K562 (cell line): ENCODE measurements around the gene SIRT3. TPM values are rescaled to one million over a fixed set of nuclear protein-coding genes. Genes with fewer than 3 reads are reported as not detected.

Experiments
- CHD2 ChIP-seq: IDR thresholded peaks from 2 replicates; pipeline ENCODE4 v1.6.1; 2011; ENCODE audit warnings: low read depth, low read length
- CHD7 ChIP-seq: fragments of 200-600 bp; sonication (generic); IDR thresholded peaks from one replicate; pipeline ENCODE4 v1.6.1; 2012; ENCODE audit warnings: mild to moderate bottlenecking, low read depth, low read length, inconsistent platforms
- EHMT2 ChIP-seq: fragments of 450-650 bp; IDR thresholded peaks from 2 replicates; pipeline ENCODE4 v1.6.1; 2018; ENCODE audit warnings: antibody characterized with exemption
- ELF4 ChIP-seq: fragments of 450-650 bp; formaldehyde crosslinking; IDR thresholded peaks from 2 replicates; pipeline ENCODE4 v1.4.0; 2022; ENCODE audit warnings: missing genetic modification characterization
- JUNB ChIP-seq: fragments of 450-650 bp; formaldehyde crosslinking; conservative IDR thresholded peaks from 2 replicates; pipeline ENCODE4 v1.4.0; 2020; ENCODE audit warnings: mild to moderate bottlenecking
- KDM2B ChIP-seq: fragments of 250-450 bp; sonication (Bioruptor Pico); IDR thresholded peaks from 2 replicates; pipeline ENCODE4 v1.8.0; 2021; ENCODE audit warnings: mild to moderate bottlenecking, moderate library complexity
- LEF1 ChIP-seq: fragments of 450-650 bp; IDR thresholded peaks from 2 replicates; pipeline ENCODE4 v1.6.1; 2016; ENCODE audit warnings: mild to moderate bottlenecking
- SIN3B ChIP-seq: fragments of 450-650 bp; IDR thresholded peaks from 2 replicates; pipeline ENCODE4 v1.6.1; 2017; ENCODE audit warnings: low read depth, mild to moderate bottlenecking, moderate library complexity
- SMAD4 ChIP-seq: fragments of 250-450 bp; sonication (Bioruptor Pico); conservative IDR thresholded peaks from 2 replicates; pipeline ENCODE4 v1.8.0; 2021; ENCODE audit warnings: inconsistent platforms, mild to moderate bottlenecking, moderate library complexity
- ZBTB33 ChIP-seq: sonication (generic); formaldehyde crosslinking; IDR thresholded peaks from 2 replicates; pipeline ENCODE4 v1.8.1; 2023; ENCODE audit warnings: mild to moderate bottlenecking, missing genetic modification reagents
- ZNF23 ChIP-seq: fragments of 250-450 bp; sonication (Bioruptor Pico); IDR thresholded peaks from 2 replicates; pipeline ENCODE4 v1.4.0; 2020; ENCODE audit warnings: mild to moderate bottlenecking
- ZNF253 ChIP-seq: fragments of 250-450 bp; sonication (Bioruptor Pico); conservative IDR thresholded peaks from 2 replicates; pipeline ENCODE4 v1.6.1; 2021; ENCODE audit warnings: mild to moderate bottlenecking
- ZNF507 ChIP-seq: conservative IDR thresholded peaks from 2 replicates; pipeline ENCODE4 v1.6.1; 2017; ENCODE audit warnings: missing genetic modification characterization, missing compliant biosample characterization
- polyA plus RNA-seq, 8 experiments: library from polyadenylated mRNA; depleted of rRNA in 4 of 8; stranded (reverse) in 5 of 8; unstranded in 3 of 8; fragments of >200 nt; fragmentation: Nextera tagmentation in 2 of 8; fragmentation: Illumina TruSeq in 1 of 8; extraction: Ambion mirVana in 2 of 8; extraction: Trizol in 1 of 8; gene quantifications; 2 replicates each; pipeline versions ENCODE4 v1.2.1 to v1.2.3, GENCODE V29; 2011 to 2014; ENCODE audit warnings: inconsistent platforms in 1 of 8, missing spikeins in 1 of 8
- total RNA-seq, 7 experiments: library from RNA; depleted of rRNA in 6 of 7; stranded (reverse); fragments of >200 nt in 6 of 7; fragmentation: Illumina TruSeq in 2 of 7; extraction: Trizol in 2 of 7; gene quantifications; 2 replicates each; pipeline versions ENCODE4 v1.2.1 to v1.2.3, GENCODE V29; 2011 to 2021; ENCODE audit warnings: low replicate concordance in 1 of 7
- TF ChIP-seq, protein P1 (sequence below): IDR thresholded peaks from 3 replicates; pipeline ENCODE4 v1.6.1; 2011; ENCODE audit warnings: borderline replicate concordance, mild to moderate bottlenecking, moderate library complexity; ENCODE audit not compliant: insufficient read length; ENCODE audit errors: extremely low read depth

SIRT3 gene
- total and polyA plus RNA-seq, 9 of the 15 experiments (the other 6 are each of a cell fraction or from before 2014, with no cell fraction given) = 1.9 to 27.5 (median 14.5) TPM

DNA sequence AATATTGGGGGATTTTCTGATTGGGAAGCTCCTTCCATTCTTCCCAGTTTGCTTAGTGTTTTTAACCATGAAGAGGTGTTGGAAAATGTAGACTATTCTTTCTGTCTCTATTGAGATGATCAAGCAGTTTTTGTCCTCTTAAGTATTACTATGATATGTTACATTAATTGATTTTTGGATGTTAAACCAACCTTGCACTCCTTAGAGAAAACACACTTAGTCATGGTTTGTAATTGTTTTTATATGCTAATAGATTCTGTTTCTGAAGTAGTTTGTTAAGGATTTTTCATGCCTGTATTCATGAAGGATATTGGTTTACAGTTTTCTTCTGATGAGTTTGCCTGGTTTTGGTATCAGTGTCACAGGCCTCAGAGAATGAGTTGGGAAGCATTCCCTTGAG lies 40.1 kb upstream of the SIRT3 start (continued):
- no peak for TF ChIP-seq ZNF507
- no peak for TF ChIP-seq SMAD4 (CRISPR knock-in tag)
- TF ChIP-seq CHD2 = no peak
- no peak for TF ChIP-seq KDM2B
- TF ChIP-seq, protein P1, sequence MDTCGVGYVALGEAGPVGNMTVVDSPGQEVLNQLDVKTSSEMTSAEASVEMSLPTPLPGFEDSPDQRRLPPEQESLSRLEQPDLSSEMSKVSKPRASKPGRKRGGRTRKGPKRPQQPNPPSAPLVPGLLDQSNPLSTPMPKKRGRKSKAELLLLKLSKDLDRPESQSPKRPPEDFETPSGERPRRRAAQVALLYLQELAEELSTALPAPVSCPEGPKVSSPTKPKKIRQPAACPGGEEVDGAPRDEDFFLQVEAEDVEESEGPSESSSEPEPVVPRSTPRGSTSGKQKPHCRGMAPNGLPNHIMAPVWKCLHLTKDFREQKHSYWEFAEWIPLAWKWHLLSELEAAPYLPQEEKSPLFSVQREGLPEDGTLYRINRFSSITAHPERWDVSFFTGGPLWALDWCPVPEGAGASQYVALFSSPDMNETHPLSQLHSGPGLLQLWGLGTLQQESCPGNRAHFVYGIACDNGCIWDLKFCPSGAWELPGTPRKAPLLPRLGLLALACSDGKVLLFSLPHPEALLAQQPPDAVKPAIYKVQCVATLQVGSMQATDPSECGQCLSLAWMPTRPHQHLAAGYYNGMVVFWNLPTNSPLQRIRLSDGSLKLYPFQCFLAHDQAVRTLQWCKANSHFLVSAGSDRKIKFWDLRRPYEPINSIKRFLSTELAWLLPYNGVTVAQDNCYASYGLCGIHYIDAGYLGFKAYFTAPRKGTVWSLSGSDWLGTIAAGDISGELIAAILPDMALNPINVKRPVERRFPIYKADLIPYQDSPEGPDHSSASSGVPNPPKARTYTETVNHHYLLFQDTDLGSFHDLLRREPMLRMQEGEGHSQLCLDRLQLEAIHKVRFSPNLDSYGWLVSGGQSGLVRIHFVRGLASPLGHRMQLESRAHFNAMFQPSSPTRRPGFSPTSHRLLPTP = no peak
- TF ChIP-seq LEF1 = no peak
- TF ChIP-seq ZNF23 (CRISPR knock-in tag) = no peak
- no peak for TF ChIP-seq ZBTB33
- TF ChIP-seq SIN3B = no peak
- no peak for TF ChIP-seq JUNB (CRISPR knock-in tag)
- TF ChIP-seq ELF4 (CRISPR knock-in tag) = no peak
- no peak for TF ChIP-seq ZNF253 (CRISPR knock-in tag)
- TF ChIP-seq EHMT2 = no peak
- TF ChIP-seq CHD7 = no peak
